Right lobe of liver (tissue), 4 donors: ENCODE data around the gene ZNF280D.

ENCODE experiments used
- POLR2A ChIP-seq: fragments of 450-650 bp; IDR thresholded peaks from one replicate; pipeline ENCODE4 v1.6.1; 2017; ENCODE audit warnings: antibody characterized with exemption, mild to moderate bottlenecking
- TF ChIP-seq, protein P1 (sequence below), 4 donors: fragments of 200-600 bp in 3 of 4; fragments of 450-650 bp in 1 of 4; IDR thresholded peaks; one replicate each; pipeline versions ENCODE4 v1.5.1 to v1.8.0; 2016 to 2022; ENCODE audit warnings: antibody characterized with exemption in 4 of 4, mild to moderate bottlenecking in 2 of 4
- donor health status: DM: no; HTN: no; CAD: no.
- donor health status: DM: no; HTN: no; CAD: no.
- donor health status: DM: no; HTN: yes; CAD: no.

DNA sequence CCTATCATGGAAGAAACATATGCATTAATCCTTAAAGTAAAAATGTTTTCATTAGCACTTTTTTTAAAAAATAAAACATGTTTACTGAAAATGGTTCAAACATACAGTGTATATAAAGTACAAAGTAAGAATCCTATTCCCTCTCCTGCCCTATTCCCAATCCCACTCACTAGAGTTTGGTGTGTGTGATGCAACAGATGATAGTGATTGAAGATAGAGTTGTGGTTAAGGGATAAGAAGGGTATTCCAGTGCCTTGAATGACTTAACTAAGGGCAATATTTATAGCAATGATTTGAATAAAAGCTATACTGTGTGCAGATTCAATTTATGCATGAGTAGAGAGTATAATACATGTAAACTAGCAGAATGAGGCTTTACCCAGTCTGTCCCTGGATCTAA lies 18.1 kb downstream of the ZNF280D start:
- TF ChIP-seq, protein P1, sequence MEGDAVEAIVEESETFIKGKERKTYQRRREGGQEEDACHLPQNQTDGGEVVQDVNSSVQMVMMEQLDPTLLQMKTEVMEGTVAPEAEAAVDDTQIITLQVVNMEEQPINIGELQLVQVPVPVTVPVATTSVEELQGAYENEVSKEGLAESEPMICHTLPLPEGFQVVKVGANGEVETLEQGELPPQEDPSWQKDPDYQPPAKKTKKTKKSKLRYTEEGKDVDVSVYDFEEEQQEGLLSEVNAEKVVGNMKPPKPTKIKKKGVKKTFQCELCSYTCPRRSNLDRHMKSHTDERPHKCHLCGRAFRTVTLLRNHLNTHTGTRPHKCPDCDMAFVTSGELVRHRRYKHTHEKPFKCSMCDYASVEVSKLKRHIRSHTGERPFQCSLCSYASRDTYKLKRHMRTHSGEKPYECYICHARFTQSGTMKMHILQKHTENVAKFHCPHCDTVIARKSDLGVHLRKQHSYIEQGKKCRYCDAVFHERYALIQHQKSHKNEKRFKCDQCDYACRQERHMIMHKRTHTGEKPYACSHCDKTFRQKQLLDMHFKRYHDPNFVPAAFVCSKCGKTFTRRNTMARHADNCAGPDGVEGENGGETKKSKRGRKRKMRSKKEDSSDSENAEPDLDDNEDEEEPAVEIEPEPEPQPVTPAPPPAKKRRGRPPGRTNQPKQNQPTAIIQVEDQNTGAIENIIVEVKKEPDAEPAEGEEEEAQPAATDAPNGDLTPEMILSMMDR (IDR thresholded peaks at IDR 0.05) = no peak
- no peak for TF ChIP-seq POLR2A
